IPS DF 6.9 (cell line): ENCODE measurements around the gene GNAQ.

Experiments used
- DNase-seq: peaks from one replicate; pipeline ENCODE4 v3.0.0-alpha.2; 2013; ENCODE audit warnings: low read depth, low spot score
- H3K27ac ChIP-seq: one replicate; pipeline ENCODE4 v1.5.1; 2013; ENCODE audit warnings: low read length, control low read depth
- H3K27me3 ChIP-seq: 2 replicates; pipeline ENCODE4 v1.6.1; 2013; ENCODE audit warnings: mild to moderate bottlenecking, low read length; ENCODE audit not compliant: control insufficient read depth, insufficient read depth
- H3K36me3 ChIP-seq: 2 replicates; pipeline ENCODE4 v1.6.1; 2013; ENCODE audit warnings: low read length; ENCODE audit not compliant: control insufficient read depth, insufficient read depth
- H3K4me1 ChIP-seq: 2 replicates; pipeline ENCODE4 v1.6.1; 2013; ENCODE audit warnings: low read length; ENCODE audit not compliant: control insufficient read depth, insufficient read depth
- H3K4me3 ChIP-seq: 2 replicates; pipeline ENCODE4 v1.5.1; 2013; ENCODE audit warnings: mild to moderate bottlenecking, low read length
- H3K9me3 ChIP-seq: 2 replicates; pipeline ENCODE4 v1.6.1; 2013; ENCODE audit warnings: low read length, inconsistent platforms; ENCODE audit not compliant: control insufficient read depth, insufficient read depth
- WGBS: extraction: QIAGEN DNeasy Blood & Tissue Kit; methylation state at CpG from one replicate; pipeline ENCODE4 v1.1.7; 2013; ENCODE audit warnings: mixed read lengths, missing lambda C conversion rate; ENCODE audit not compliant: insufficient read length, insufficient coverage; 5-methylcytosine and 5-hydroxymethylcytosine counted together

Gene GNAQ

DNA sequence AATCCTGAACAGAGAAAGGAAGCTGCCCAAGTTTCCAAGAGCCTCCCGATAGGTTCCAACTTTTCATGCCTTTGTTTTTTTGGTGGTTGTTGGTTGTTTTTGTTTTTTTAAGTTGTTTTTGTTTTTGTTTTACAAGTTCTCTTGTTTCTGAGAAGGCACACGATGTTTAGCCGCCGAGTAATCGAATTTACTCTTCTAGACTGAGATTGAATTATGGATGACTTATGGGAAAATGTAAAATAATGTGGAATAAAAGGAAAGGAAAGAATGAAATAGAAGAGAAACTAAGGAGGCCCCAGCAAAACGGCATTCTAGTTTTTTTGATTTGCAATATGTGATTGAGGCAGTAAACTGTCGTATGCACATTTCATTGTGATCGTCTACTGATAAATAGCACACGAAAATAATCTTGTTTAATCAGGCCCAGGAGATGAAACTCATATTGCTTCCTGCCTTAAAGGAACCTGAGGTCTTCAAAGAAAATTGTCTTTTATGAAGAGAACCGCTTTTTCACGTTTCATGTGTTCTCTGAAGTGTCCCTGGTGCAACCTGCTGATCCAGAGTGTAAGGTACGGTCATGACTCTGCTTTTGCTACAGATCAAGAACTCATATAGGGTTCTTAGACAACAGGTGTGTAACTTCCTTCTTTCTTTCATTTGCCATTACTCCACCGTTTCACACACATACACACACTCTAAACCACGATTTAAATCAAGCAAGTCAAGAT, 1.3 kb upstream of the GNAQ start:
- H3K27ac ChIP-seq, result no peak overlapping the region
- no peak for DNase-seq
- no peaks in the 10 kb centered on the region for H3K36me3 ChIP-seq
- no peaks in the 10 kb centered on the region for H3K4me1 ChIP-seq
- no peaks in the 10 kb centered on the region for H3K9me3 ChIP-seq
- no peaks in the 10 kb centered on the region for H3K27me3 ChIP-seq
- peak overlapping the region; percentile 65; the same call in 1 of the 2 replicates for H3K4me3 ChIP-seq
- WGBS, result 100% methylated on average over 2 of the region's 14 CpGs

GRCh38 chr9:78031893-78032729, 500 bp upstream of the GNAQ start:
- Histone ChIP-seq H3K36me3 (no peaks in the 10 kb centered on the region), H3K4me1 (no peaks in the 10 kb centered on the region), H3K27ac (no peak overlapping the region), H3K9me3 (no peaks in the 10 kb centered on the region), H3K4me3 (peak overlapping the region; percentile 65), H3K27me3 (no peaks in the 10 kb centered on the region)
- WGBS, result no CpG with 5 or more reads among the region's 95 CpGs
- DNase-seq, result peak; percentile 58

GRCh38 chr9:78030553-78031443, 813 bp downstream of the GNAQ start:
- H3K4me3 ChIP-seq, result peak overlapping the region; percentile 65; the same call in 1 of the 2 replicates

GRCh38 chr9:78030296-78030552, 1.4 kb downstream of the GNAQ start:
- Histone ChIP-seq H3K27ac (no peak overlapping the region), H3K36me3 (no peaks in the 10 kb centered on the region), H3K4me3 (peak overlapping the region; percentile 65; the same call in 1 of the 2 replicates), H3K4me1 (no peaks in the 10 kb centered on the region; the same call in 1 of the 2 replicates), H3K27me3 (no peaks in the 10 kb centered on the region), H3K9me3 (no peaks in the 10 kb centered on the region)
- DNase-seq, result no peak
- no CpG with 5 or more reads among the region's 8 CpGs for WGBS

More at GRCh38 chr9:78030553-78031443, 813 bp downstream of the GNAQ start:
- no peak for DNase-seq
- H3K9me3 ChIP-seq, result no peaks in the 10 kb centered on the region
- H3K27me3 ChIP-seq, result no peaks in the 10 kb centered on the region
- H3K4me1 ChIP-seq, result no peaks in the 10 kb centered on the region; the same call in 1 of the 2 replicates
- H3K36me3 ChIP-seq, result no peaks in the 10 kb centered on the region
- WGBS, result no CpG with 5 or more reads among the region's 91 CpGs
- no peak overlapping the region for H3K27ac ChIP-seq

GRCh38 chr9:78029551-78030295, 1.9 kb downstream of the GNAQ start:
- no peak overlapping the region for H3K27ac ChIP-seq
- no peaks in the 10 kb centered on the region for H3K27me3 ChIP-seq
- H3K9me3 ChIP-seq, result no peaks in the 10 kb centered on the region
- DNase-seq, result no peak
- H3K4me3 ChIP-seq, result peak overlapping the region; percentile 65; the same call in 1 of the 2 replicates
- H3K4me1 ChIP-seq, result no peaks in the 10 kb centered on the region; the same call in 1 of the 2 replicates
- H3K36me3 ChIP-seq, result no peaks in the 10 kb centered on the region
- no CpG with 5 or more reads among the region's 7 CpGs for WGBS

DNA sequence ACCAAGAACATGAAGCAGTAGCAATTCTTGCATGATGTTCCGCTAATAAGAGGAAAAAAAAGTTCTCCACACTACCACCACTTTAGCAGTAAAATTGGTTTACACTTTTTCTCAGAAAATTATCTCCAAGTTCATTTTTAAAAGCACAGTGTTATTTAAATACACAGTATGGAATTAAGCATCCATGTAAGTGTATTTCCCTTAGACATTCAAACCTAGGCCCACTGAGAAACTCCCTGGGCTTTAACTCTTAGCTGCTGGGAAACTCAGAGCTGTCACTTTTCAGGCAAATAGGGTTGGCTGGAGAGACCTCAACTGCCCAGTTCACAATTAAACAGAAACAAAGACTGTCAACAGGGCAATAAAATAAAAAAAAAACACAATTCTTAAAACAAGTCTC, 2.7 kb downstream of the GNAQ start:
- DNase-seq, result no peak
- H3K4me1 ChIP-seq, result no peaks in the 10 kb centered on the region; the same call in 1 of the 2 replicates
- H3K27me3 ChIP-seq, result no peaks in the 10 kb centered on the region
- H3K36me3 ChIP-seq, result no peaks in the 10 kb centered on the region
- H3K27ac ChIP-seq, result no peak overlapping the region
- H3K9me3 ChIP-seq, result no peaks in the 10 kb centered on the region
- no peak overlapping the region for H3K4me3 ChIP-seq
- whole genome bisulfite sequencing, result no CpG with 5 or more reads among the region's 1 CpG

GRCh38 chr9:78026947-78027346, 4.7 kb downstream of the GNAQ start:
- H3K36me3 ChIP-seq, result no peaks in the 10 kb centered on the region
- peaks cover 2% of the 10 kb centered on the region; the same call in 1 of the 2 replicates for H3K4me1 ChIP-seq
- H3K4me3 ChIP-seq, result no peak overlapping the region
- no peak overlapping the region for H3K27ac ChIP-seq
- no peaks in the 10 kb centered on the region for H3K9me3 ChIP-seq
- no peak for DNase-seq
- no peaks in the 10 kb centered on the region for H3K27me3 ChIP-seq

DNA sequence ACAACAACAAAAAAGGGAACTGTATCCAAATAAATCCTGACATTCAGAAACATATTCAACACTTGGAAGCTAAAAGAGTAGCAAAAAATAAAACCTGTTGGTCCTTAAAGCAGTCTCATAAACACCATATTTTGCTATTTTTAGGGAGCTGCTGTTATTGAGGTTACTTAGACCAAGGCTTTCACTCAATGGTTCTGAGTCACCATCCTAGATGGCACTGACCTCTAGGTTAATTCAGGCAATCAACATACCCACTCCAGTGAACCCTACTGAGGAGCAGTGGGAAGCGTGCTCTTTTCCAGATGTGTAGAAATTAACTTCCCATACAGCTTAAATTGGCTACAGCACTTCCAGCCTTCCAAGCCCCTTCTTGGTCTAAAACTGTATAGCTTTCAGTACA, 5.2 kb downstream of the GNAQ start:
- no CpG with 5 or more reads among the region's 1 CpG for WGBS
- DNase-seq, result no peak
- no peaks in the 10 kb centered on the region for H3K27me3 ChIP-seq
- H3K4me1 ChIP-seq, result peaks cover 2% of the 10 kb centered on the region; the same call in 1 of the 2 replicates
- no peaks in the 10 kb centered on the region for H3K36me3 ChIP-seq
- no peak overlapping the region for H3K4me3 ChIP-seq
- no peak overlapping the region for H3K27ac ChIP-seq
- H3K9me3 ChIP-seq, result no peaks in the 10 kb centered on the region

DNA sequence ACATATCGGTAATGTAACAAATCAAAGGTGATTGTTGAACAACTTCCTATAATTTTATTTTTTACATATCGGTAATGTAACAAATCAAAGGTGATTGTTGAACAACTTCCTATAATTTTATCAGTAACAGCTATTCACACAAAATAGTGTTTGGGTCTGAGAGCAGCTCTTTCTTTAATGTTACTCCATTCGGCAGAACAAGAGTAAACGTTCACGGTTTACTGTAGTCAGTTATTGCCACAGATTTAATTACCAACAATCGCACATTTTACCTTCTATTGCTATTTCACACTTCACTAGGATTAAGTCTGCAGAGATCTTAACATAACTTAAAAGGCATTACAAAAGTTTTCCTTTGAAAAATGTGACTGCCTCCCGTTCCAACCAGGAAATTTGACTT, 6.4 kb downstream of the GNAQ start:
- no peak for DNase-seq
- no peak overlapping the region for H3K27ac ChIP-seq
- H3K4me3 ChIP-seq, result no peak overlapping the region
- H3K27me3 ChIP-seq, result no peaks in the 10 kb centered on the region
- WGBS, result no CpG with 5 or more reads among the region's 7 CpGs
- H3K4me1 ChIP-seq, result peaks cover 3% of the 10 kb centered on the region; the same call in 1 of the 2 replicates
- no peaks in the 10 kb centered on the region for H3K36me3 ChIP-seq
- no peaks in the 10 kb centered on the region for H3K9me3 ChIP-seq
